Renal cortex interstitium (tissue), 15 donors: ENCODE measurements around the gene PI4KA. TPM values are rescaled to one million over a fixed set of nuclear protein-coding genes. Genes with fewer than 3 reads are reported as not detected.
A peak's percentile ranks its signal among the peaks of the same experiment; 100 is the strongest.
"Not testable (repeated sequence)": the region's sequence is repeated elsewhere in the genome, so short reads cannot be mapped to it uniquely, and the experiment has no call there.

Source experiments
- DNase-seq, 11 donors: peaks; one replicate each; pipeline ENCODE4 v3.0.0-alpha.2; 2013; ENCODE audit warnings: low read depth in 9 of 11, low spot score in 4 of 11; ENCODE audit errors: extremely low read depth in 1 of 11
- long read RNA-seq, 16 experiments: transcript quantifications; one replicate each; lab custom pipeline, GENCODE V29; 2026
- polyA plus RNA-seq, 3 donors: library from polyadenylated mRNA; unstranded; fragments of 120-200 nt; gene quantifications; one replicate each; pipeline ENCODE4 v1.2.1, GENCODE V29; 2013; ENCODE audit not compliant: insufficient read length in 3 of 3

PI4KA gene
- 10 to 100 TPM; 60.1 to 86.0 (median 75.5) TPM for polyA plus RNA-seq
- long read RNA-seq, donor 1, partial matches to known transcripts: 14 of 14 reads
- long read RNA-seq, donor 1, other reads (novel, unspliced or antisense): 0 of 14 reads
- long read RNA-seq, donor 2, partial matches to known transcripts: 10 of 10 reads
- long read RNA-seq, donor 2, other reads (novel, unspliced or antisense): 0 of 10 reads
- long read RNA-seq, donor 3, partial matches to known transcripts: 10 of 12 reads
- long read RNA-seq, donor 3, other reads (novel, unspliced or antisense): 0 of 12 reads
- long read RNA-seq, donor 4, transcript PI4KA-212 (5 exons, 646 nt): major isoform, 5 of 70 reads
- long read RNA-seq, donor 4, partial matches to known transcripts: 54 of 70 reads
- long read RNA-seq, donor 4, other reads (novel, unspliced or antisense): 11 of 70 reads
- long read RNA-seq, donor 5, full-length matches to known transcripts: 6 of 19 reads
- long read RNA-seq, donor 5, partial matches to known transcripts: 13 of 19 reads
- long read RNA-seq, donor 5, other reads (novel, unspliced or antisense): 0 of 19 reads
- long read RNA-seq, donor 6, full-length matches to known transcripts: 4 of 20 reads
- long read RNA-seq, donor 6, partial matches to known transcripts: 16 of 20 reads
- long read RNA-seq, donor 6, other reads (novel, unspliced or antisense): 0 of 20 reads
- long read RNA-seq, donor 7, partial matches to known transcripts: 5 of 5 reads
- long read RNA-seq, donor 7, other reads (novel, unspliced or antisense): 0 of 5 reads
- long read RNA-seq, donor 8, partial matches to known transcripts: 32 of 32 reads
- long read RNA-seq, donor 8, other reads (novel, unspliced or antisense): 0 of 32 reads
- long read RNA-seq, donor 9, full-length matches to known transcripts: 1 of 1 reads
- long read RNA-seq, donor 9, partial matches to known transcripts: 0 of 1 reads
- long read RNA-seq, donor 9, other reads (novel, unspliced or antisense): 0 of 1 reads
- long read RNA-seq, donor 10: 0 reads
- long read RNA-seq, donor 11, partial matches to known transcripts: 5 of 5 reads
- long read RNA-seq, donor 11, other reads (novel, unspliced or antisense): 0 of 5 reads
- long read RNA-seq, donor 12, partial matches to known transcripts: 9 of 9 reads
- long read RNA-seq, donor 12, other reads (novel, unspliced or antisense): 0 of 9 reads
- long read RNA-seq, donor 13, partial matches to known transcripts: 130 of 131 reads
- long read RNA-seq, donor 13, other reads (novel, unspliced or antisense): 0 of 131 reads
- long read RNA-seq, donor 14, partial matches to known transcripts: 6 of 6 reads
- long read RNA-seq, donor 14, other reads (novel, unspliced or antisense): 0 of 6 reads
- long read RNA-seq, donor 15, partial matches to known transcripts: 0 of 1 reads
- long read RNA-seq, donor 15, other reads (novel, unspliced or antisense): 0 of 1 reads
- long read RNA-seq, donor 16, full-length matches to known transcripts: 10 of 68 reads
- long read RNA-seq, donor 16, partial matches to known transcripts: 58 of 68 reads
- long read RNA-seq, donor 16, other reads (novel, unspliced or antisense): 0 of 68 reads

DNA sequence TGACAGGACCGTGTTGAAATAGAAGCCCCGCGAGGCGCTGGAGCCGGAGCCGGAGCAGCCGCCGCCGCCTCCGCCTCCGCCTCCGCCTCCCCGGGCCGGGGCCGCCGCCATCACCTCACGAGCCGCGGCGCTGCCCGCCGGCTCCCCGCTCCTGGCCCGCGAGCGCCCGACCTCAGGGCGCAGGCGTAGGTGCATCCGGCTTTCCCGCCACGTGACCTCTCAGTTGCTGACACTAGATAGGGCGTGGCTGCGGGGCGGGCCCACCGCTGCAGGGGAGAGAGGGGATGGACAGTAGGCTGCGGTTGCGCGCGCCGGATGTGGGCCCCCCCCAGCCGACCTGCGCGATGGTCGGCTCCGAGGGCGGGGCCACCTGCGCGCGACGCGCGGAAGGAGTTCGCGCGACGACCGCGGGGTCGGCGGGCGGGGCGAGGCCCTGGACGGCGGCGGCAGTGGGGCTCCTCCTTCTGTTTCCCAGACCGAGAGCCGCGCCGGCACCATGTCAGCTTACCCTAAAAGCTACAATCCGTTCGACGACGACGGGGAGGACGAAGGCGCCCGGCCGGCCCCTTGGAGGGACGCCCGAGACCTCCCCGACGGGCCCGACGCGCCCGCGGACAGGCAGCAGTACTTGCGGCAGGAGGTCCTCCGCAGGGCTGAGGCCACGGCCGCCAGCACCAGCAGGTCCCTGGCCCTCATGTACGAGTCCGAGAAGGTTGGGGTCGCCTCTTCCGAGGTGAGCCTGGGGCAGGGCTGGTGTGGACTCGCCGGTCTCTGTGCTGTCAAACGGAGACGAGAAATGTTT lies at the start of gene PI4KA, which contains the start of gene SNAP29:
Gene PI4KA (minus strand): TSS at position 197 of the 802 bp plus-strand sequence. CDS start 86 bp downstream, at position 111.
Gene SNAP29 (plus strand): TSS at position 393 of the 802 bp plus-strand sequence. CDS start 104 bp downstream, at position 497.
- peak; percentile 85 to 97 (median 95) for DNase-seq

DNA sequence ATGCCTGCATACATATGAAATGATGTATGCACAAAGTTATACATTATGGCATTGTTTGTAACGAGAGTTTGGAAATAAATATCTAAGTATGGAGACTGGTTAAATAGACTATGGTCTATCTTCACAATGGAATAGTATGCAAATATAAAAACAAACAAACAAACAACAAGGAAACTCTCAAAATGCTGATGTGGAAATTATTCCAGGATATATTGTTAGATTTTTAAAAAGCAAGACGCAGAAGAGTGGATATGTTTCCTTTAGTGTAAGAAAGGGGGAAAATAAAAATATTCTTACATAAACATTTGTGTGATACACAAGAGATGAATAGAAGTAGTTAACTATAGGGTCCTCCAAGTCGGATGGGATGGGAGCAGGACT lies 47.8 kb upstream of the PI4KA start:
- DNase-seq: no peak

DNA sequence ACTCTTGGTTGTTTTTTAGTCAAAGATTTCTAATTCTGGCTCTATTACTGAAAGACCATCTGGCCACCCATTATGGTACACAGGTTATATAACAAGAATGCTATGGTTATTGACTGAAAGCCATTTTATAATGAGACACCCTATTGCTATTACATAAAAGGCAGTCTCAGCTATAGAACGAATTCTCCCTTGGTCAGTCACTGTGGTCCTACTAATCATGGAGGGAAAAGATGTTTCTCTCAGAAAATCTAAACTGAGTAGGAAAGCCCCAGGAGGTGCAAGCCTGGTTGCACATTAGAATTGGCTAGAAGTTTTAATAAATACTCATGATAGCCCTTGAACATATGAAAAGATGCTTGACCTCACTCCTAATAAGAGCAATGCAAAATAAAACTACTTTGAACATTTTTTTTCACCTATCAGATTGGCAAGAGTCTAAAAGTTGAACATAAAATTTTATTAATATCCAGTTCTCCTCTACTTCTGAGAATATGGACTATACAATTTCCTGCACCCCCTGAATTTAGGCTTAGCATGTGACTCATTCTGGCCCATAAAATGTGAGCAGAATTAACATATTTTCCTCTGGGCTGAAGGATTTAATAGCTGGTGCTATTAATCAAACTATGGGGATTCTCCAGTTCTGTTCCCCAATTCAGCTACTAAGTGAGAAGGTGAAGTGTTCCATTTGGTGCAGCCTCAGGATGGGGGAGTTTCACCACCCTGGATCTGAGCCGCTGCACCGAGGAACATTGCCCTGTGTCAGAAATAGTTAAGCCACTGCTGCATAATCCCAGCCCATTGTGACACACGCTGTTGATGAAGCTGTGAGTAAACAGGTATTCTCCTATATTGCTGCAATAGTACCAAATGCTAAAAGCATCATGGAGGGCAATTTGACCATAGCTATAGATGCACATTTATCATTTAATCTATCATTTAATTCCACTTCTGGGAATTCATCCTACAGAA lies 47.1 kb upstream of the PI4KA start:
- DNase-seq: no peak

DNA sequence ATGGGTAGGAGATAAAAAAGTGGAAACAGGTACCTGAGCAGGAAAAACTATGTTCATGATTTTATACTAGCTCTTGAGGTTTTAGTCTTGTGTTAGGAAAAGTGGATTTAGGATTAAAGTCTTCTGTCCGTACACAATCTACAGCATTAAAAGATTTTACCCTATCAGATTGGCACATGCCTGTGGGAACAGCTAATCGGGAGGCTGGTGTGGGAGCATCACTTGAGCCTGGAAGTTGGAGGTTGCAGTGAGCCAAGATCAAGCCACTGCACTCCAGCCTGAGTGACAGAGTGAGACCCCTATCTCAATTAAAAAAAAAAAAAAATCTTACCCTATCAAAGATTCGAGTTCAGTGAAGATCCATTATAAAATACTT lies 46.4 kb upstream of the PI4KA start:
- DNase-seq: no peak

DNA sequence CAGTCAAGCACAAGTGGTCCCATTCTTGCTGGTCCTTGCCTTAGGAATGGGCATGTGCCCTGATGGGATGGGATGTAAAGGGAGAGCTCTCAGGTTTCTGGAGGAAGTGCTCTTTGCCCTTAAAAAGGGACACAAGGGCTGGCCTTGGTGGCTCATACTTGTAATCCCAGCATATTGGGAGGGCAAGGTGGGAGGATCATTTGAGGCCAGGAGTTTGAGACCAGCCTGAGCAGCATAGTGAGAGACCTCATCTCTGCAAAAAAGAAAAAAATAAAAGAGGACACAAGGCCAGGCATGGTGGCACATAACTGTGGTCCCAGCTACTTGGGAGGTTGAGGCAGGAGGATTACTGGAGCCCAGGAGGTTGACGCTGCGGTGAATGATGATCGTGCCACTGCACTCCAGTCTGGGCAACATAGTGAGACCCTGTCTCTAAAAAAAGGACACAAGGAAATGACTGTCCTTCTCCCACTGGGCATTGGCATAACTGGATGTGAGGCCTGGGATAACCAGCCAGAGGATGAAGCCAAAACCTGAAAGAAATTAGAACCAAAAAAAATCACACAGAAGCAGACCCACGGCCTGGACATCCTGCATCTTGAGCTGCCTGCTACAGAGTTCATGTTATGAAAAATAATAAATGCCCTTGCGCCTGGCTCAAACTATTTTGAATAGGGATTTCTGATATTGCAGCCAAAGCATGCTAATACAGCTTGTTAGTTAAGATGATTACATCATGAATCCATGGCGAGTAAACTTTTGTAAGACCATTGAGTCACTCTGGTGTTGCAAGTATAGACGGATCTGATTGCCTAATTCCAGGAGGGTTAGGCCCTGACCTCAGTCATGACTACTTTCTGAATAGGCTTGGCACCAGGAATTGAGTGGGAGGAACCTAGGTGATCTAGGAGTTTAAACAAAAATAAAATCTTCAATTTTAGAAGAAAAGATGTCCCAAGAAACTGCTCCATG lies 45.7 kb upstream of the PI4KA start:
- no peak for DNase-seq

DNA sequence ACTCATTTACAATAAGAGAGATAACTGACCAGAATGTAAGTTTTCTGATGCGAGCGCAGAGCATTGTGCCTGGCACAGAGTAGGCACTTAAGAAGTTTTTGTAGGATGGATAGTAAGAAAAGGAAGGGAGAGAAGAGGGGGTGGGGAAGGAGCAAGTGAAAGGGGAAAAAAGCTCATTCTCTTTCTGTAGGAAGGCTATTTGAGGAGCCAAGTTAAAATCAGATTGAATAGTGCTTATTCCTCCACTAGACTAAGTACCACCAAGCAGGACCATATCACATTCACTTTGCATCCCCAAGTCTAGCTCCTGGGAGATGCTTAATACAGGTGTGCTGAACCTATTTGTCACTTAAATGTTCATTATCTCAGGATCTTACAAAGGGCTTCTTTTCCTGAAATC lies 44.5 kb upstream of the PI4KA start:
- DNase-seq: no peak

DNA sequence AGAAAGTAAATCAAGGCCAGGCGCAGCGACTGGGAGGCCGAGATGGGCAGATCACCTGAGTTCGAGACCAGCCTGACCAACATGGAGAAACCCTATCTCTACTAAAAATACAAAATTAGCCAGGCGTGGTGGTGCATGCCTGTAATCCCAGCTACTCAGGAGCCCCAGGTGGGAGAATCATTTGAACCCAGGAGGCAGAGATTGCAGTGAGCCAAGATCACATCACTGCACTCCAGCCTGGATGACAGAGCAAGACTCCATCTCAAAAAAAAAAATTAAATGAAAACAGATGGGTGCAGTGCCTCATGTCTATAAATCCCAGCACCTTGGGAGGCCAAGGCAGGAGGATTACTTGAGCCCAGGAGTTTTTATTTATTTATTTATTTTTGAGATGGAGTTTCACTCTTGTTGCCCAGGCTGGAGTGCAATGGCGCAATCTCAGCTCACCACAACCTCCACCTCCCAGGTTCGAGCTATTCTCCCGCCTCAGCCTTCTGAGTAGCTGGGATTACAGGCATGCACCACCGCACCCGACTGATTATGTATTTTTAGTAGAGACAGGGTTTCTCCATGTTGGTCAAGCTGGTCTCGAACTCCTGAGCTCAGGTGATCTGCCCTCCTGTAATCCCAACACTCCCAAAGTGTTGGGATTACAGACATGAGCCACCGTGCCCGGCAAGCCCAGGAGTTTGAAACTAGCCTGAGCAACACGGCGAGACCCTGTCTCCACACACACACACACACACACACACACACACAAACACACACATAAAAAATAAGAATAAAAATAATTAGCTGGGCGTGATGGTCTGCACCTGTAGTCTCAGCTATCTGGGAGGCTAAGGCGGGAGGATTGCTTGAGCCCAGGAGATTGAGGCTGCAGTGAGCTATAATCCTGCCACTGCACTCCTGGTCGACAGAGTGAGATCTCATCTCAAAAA lies 42.8 kb upstream of the PI4KA start:
- DNase-seq: not testable (repeated sequence)

DNA sequence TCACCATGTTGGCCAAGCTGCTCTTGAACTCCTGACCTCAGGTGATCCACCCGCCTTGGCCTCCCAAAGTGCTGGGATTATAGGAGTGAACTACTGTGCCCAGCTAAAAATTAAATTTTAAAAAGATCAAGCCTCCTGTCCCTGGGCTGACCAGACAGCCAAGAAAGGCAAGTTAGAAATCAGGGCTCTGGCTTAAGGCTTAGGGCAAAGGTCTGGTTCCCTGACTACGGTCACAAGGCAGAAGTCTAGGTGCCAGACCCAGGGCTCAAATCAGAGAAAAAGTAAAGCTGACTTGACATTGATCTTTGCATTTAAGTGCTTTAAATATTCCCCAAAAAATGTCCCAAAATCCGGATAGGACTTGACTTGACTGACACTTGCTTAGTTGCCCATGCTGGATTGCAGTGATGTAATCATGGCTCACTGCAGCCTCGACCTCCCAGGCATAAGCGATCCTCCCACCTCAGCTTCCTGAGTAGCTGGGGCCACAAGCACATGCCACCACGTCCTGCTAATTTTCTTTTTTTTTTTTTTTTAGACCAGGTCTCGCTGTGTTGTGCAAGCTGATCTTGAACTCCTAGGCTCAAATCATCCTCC lies 41.3 kb upstream of the PI4KA start:
- no peak for DNase-seq

DNA sequence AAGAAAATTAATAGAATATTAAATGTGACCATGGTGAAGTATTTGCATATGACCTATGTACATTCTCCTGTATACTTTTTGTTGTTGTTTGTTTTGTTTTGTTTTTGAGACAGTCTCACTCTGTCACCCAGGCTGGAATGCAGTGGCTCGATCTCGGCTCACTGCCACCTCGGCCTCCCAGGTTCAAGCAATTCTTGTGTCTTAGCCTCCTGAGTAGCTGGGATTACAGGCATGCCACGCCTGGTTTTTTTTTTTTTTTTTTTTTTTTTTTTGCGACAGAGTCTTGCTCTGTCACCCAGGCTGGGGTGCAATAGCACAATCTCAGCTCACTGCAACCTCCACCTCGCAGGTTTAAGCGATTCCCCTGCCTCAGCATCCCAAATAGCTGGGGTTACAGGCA lies 39.1 kb upstream of the PI4KA start:
- not testable (repeated sequence) for DNase-seq

DNA sequence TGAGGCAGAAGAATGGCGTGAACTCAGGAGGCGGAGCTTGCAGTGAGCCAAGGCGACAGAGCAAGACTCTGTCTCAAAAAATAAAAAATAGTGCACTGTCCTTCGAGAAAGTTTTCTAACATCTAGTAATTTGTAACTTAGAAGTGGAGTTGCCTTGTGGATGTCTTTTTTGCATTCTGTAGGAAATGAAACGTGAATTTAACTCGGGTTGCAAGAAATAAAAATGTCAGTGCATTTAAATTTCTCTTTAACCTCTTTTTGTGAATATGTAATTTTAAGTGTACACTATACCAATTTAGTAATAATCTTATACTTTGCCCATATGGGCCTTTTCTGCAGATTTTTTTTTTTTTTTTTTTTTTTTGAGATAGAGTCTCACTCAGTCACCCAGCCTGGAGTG lies 32.4 kb upstream of the PI4KA start:
- no peak for DNase-seq

DNA sequence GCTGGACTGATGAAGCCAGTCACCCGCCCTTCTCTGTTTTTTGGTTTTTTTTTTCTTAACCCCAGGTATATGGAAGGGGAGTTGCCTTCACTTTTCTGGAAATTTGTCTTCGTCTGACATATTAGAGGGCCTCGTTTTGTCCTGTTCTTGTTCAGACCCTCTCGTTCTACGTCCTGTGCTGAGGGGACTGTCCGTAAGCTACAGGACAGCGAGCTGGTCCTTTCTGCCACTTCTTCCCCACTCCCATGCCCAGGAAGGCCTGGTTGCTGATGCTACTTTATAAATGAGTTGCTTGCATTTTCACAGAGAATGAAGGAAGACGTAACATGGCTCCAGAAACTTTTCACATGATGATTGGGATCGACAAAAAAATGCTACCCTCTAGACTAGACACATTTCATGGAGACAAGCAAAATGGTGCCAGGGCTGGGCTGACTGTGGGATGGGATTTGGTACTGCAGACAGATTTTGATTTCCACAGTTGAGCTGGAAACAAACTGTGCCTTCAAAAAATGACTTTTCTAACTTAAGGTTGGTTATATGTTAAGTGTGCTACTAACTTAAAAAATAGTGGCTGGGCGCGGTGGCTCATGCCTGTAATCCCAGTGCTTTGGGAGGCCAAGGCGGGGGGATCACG lies 31.4 kb upstream of the PI4KA start:
- DNase-seq: no peak

DNA sequence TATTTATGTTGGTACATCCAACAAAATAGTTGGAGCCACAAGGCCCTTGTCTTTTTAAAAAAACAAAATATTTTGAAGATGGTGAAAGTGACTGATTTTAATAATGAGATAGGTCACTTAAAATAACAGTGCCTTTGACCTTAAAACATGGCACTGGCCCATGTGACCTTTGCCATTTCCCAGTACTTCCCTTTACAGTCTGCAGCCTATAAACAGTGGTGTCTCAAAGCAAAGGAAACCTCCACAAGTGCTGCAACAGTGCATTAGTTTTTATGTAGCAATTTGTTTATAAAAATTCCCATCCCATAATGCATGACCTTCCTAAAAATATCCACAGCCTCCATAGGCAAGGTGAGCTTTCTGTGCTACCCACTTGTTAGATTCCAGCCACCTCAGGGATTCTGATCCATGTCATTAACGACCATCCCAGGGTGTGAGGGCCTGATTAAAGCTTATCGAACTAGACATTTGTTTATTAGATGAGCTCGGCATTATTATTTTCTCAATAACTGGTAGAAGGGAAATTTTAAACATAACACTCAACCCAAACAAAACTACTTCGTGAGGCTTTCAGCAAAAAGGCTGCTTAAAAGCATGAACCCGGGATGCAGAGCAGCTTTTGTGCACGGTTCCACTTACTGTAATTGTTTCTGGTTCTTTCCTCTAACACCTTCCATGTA lies 30.6 kb upstream of the PI4KA start:
- no peak for DNase-seq

DNA sequence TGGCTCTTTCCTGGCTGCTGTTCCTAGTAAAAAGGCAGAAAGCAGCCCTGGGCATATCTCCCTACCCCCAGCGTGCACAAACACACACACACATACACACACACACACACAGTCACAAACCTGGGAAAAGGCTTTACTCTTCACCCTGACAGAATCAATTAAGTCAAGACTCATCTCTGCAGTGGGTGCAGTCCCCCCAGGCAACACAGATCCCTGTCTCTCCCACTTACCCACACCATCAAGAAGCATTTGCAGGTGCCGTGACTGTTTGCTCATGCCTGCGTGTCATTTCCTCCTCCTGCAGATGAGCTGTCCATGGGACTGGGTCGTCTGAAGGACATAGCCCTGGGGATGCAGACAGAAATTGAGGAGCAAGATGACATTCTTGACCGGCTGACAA lies 28.8 kb upstream of the PI4KA start:
- DNase-seq: no peak
